MCF 10A (cell line): ENCODE measurements around the gene YWHAE. TPM values are rescaled to one million over a fixed set of nuclear protein-coding genes. Genes with fewer than 3 reads are reported as not detected.

ENCODE experiments used
- BruUV-seq: library from RNA; stranded (reverse); fragments of 400-500 nt; replicated peaks from 2 replicates; lab custom pipeline; 2021; lab: Mats Ljungman, UMichigan
- CTCF ChIA-PET: fragments of 300-600 bp; sonication (Branson Sonifier 250); formaldehyde crosslinking; extraction: SDS; loops from one replicate; lab custom pipeline; 2021; ENCODE audit warnings: antibody characterized with exemption, inconsistent platforms; lab: Yijun Ruan, JAX
- POLR2A ChIA-PET: fragments of 300-600, 350-650 bp; sonication (Branson Sonifier 250); formaldehyde crosslinking; extraction: SDS; loops from one replicate; lab custom pipeline; 2020; ENCODE audit warnings: antibody characterized with exemption, inconsistent platforms; lab: Yijun Ruan, JAX
- DNase-seq: peaks from one replicate; pipeline ENCODE4 v3.0.0-alpha.2; 2018; ENCODE audit not compliant: unreplicated experiment
- H3K27ac Mint-ChIP-seq: one replicate; pipeline ENCODE4 v1.8.0; 2022; ENCODE audit warnings: mild to moderate bottlenecking, low read depth, mixed read lengths; ENCODE audit not compliant: unreplicated experiment
- H3K27me3 Mint-ChIP-seq: one replicate; pipeline ENCODE4 v1.8.0; 2022; ENCODE audit warnings: mixed read lengths; ENCODE audit not compliant: insufficient read depth, unreplicated experiment
- H3K36me3 Mint-ChIP-seq: one replicate; pipeline ENCODE4 v1.8.0; 2022; ENCODE audit warnings: mild to moderate bottlenecking, moderate library complexity, mixed read lengths; ENCODE audit not compliant: insufficient read depth, unreplicated experiment
- H3K4me1 Mint-ChIP-seq: one replicate; pipeline ENCODE4 v1.8.0; 2022; ENCODE audit warnings: mixed read lengths; ENCODE audit not compliant: insufficient read depth, unreplicated experiment
- H3K4me3 Mint-ChIP-seq: one replicate; pipeline ENCODE4 v1.8.0; 2022; ENCODE audit warnings: mild to moderate bottlenecking, moderate library complexity, mixed read lengths; ENCODE audit not compliant: unreplicated experiment
- H3K9me3 Mint-ChIP-seq: one replicate; pipeline ENCODE4 v1.8.0; 2022; ENCODE audit warnings: mixed read lengths; ENCODE audit not compliant: unreplicated experiment
- CTCF ChIP-seq: fragments of 200-600 bp; IDR thresholded peaks from one replicate; pipeline ENCODE4 v1.8.0; 2022; ENCODE audit warnings: antibody characterized with exemption, mild to moderate bottlenecking; ENCODE audit not compliant: unreplicated experiment
- intact Hi-C: fragments of 100-400 bp; cut with micrococcal nuclease; formaldehyde crosslinking; loops from 2 replicates; pipeline ENCODE4 v1.14.1; 2022
- total RNA-seq: library from RNA; stranded (reverse); gene quantifications from 2 replicates; pipeline ENCODE4 v1.2.3, GENCODE V29; 2022

The YWHAE gene
- total RNA-seq, 1 experiment from 2014 or later, result 813 TPM

GRCh38 chr17:1367351-1367745 lies 32.7 kb downstream of the YWHAE start:
- Mint-ChIP-seq H3K4me1 (peaks cover 30% of the 10 kb centered on the region), H3K36me3 (peaks cover 71% of the 10 kb centered on the region)
- POLR2A ChIA-PET, result interaction anchor here (0.6 to 4.8 kb wide), 9 partner anchors 18 to 180 kb away, joined by 3 to 55 read pairs (median 4); partner anchors contain the start of genes INPP5K, MYO1C and YWHAE

DNA sequence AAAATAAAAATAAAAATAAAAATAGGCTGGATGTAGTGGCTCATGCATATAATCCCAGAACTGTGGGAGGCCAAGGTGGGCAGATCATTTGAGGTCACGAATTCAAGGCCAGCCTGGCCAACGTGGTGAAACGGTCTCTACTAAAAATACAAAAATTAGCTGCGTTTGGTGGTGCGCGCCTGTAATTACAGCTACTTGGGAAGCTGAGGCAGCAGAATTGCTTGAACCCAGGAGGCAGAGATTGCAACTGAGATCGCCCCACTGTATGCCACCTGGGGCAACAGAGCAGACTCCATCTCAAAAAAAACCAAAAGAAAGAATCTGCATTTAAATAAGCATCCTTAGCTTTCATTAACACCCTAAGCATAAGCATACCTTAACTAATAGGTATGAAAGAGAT lies 33.8 kb downstream of the YWHAE start:
- Mint-ChIP-seq H3K36me3 (peaks cover 77% of the 10 kb centered on the region), H3K27me3 (no peaks in the 10 kb centered on the region), H3K9me3 (no peaks in the 10 kb centered on the region), H3K4me3 (no peak overlapping the region), H3K27ac (peak overlapping the region; percentile 67), H3K4me1 (peaks cover 36% of the 10 kb centered on the region)
- no peak for DNase-seq
- no TSS peak for BruUV-seq
- ChIA-PET POLR2A (interaction anchor here (1.3 to 4.8 kb wide), 13 partner anchors 9 to 150 kb away, joined by 3 to 55 read pairs (median 7); partner anchors contain the start of genes CRK, INPP5K and YWHAE), CTCF (interaction anchor here (0.6 to 3.3 kb wide), 17 partner anchors 9 to 149 kb away, joined by 3 to 28 read pairs (median 4); partner anchors contain the start of gene INPP5K)
- TF ChIP-seq CTCF, result no peak
- intact Hi-C loops, result loop anchor here (5.0 kb wide), 1 partner anchor 36 kb away; the partner anchor contains the start of gene YWHAE

More at GRCh38 chr17:1367351-1367745, 32.7 kb downstream of the YWHAE start:
- intact Hi-C loops, result loop anchor here (5.0 kb wide), 1 partner anchor 35 kb away; the partner anchor contains the start of gene YWHAE
- BruUV-seq, result no TSS peak
- Mint-ChIP-seq H3K27ac (peak overlapping the region; percentile 67), H3K9me3 (no peaks in the 10 kb centered on the region), H3K27me3 (no peaks in the 10 kb centered on the region), H3K4me3 (no peak overlapping the region)
- CTCF ChIA-PET, result interaction anchor here (1.6 to 3.3 kb wide), 2 partner anchors 29 to 144 kb away, joined by 6 to 23 read pairs; no protein-coding TSS in a partner anchor
- no peak for TF ChIP-seq CTCF
- DNase-seq, result peak; percentile 27

- Mint-ChIP-seq H3K27me3 (no peaks in the 10 kb centered on the region), H3K36me3 (peaks cover 79% of the 10 kb centered on the region), H3K9me3 (no peaks in the 10 kb centered on the region), H3K4me3 (no peak overlapping the region), H3K27ac (no peak overlapping the region), H3K4me1 (peaks cover 36% of the 10 kb centered on the region)
- POLR2A ChIA-PET, result interaction anchor here (0.6 to 4.8 kb wide), 22 partner anchors 10 to 1222 kb away, joined by 3 to 55 read pairs (median 4); partner anchors contain the start of genes CRK, INPP5K, PITPNA and YWHAE
- no TSS peak for BruUV-seq
- CTCF ChIA-PET, result interaction anchor here (0.5 to 3.3 kb wide), 43 partner anchors 8 to 282 kb away, joined by 3 to 28 read pairs (median 4); partner anchors contain the start of genes CRK, INPP5K and MYO1C
- peak; percentile 80 for TF ChIP-seq CTCF
- peak; percentile 86 for DNase-seq
- intact Hi-C loops, result loop anchor here (1.0 to 5.0 kb wide), 4 partner anchors 37 to 150 kb away; partner anchors contain the start of gene YWHAE
Measured at GRCh38 chr17:1365445-1366039, 34.5 kb downstream of the YWHAE start.

GRCh38 chr17:1362964-1363363 lies 37.1 kb downstream of the YWHAE start:
- CTCF ChIA-PET, result interaction anchor here (0.6 to 1.1 kb wide), 3 partner anchors 16 to 55 kb away, joined by 3 read pairs; partner anchors contain the start of gene YWHAE
- no TSS peak for BruUV-seq
- Mint-ChIP-seq H3K36me3 (peaks cover 89% of the 10 kb centered on the region), H3K9me3 (no peaks in the 10 kb centered on the region), H3K27ac (peak overlapping the region; percentile 4), H3K27me3 (no peaks in the 10 kb centered on the region), H3K4me3 (no peak overlapping the region), H3K4me1 (peaks cover 43% of the 10 kb centered on the region)
- TF ChIP-seq CTCF, result no peak
- DNase-seq, result peak; percentile 22
- intact Hi-C loops, result no loop called here
- POLR2A ChIA-PET, result interaction anchor here (0.7 to 2.4 kb wide), 4 partner anchors 35 to 625 kb away, joined by 3 to 7 read pairs (median 4); partner anchors contain the start of gene CRK
